Testis (tissue), 3 donors: Measurements from ENCODE around the gene NTM. TPM values are rescaled to one million over a fixed set of nuclear protein-coding genes. Genes with fewer than 3 reads are reported as not detected.

Source experiments
- DNase-seq: peaks from one replicate; pipeline ENCODE4 v3.0.0-alpha.2; 2019
- H3K27ac ChIP-seq, 2 donors: fragments of 200-600 bp; sonication (generic); one replicate each; pipeline ENCODE4 v1.5.1; 2019
- H3K27me3 ChIP-seq: fragments of 200-600 bp; sonication (generic); one replicate; pipeline ENCODE4 v1.5.1; 2019
- H3K36me3 ChIP-seq: fragments of 200-600 bp; sonication (generic); one replicate; pipeline ENCODE4 v1.5.1; 2017; ENCODE audit warnings: low read depth; ENCODE audit errors: missing control alignments
- H3K4me1 ChIP-seq: fragments of 200-600 bp; sonication (generic); one replicate; pipeline ENCODE4 v1.5.1; 2019
- H3K4me3 ChIP-seq, 2 donors: fragments of 200-600 bp; sonication (generic); one replicate each; pipeline ENCODE4 v1.5.1; 2017 to 2019
- H3K9me3 ChIP-seq: fragments of 200-600 bp; sonication (generic); one replicate; pipeline ENCODE4 v1.5.1; 2017
- POLR2A ChIP-seq: fragments of 450-650 bp; IDR thresholded peaks from one replicate; pipeline ENCODE4 v1.6.1; 2017; ENCODE audit warnings: antibody characterized with exemption, mild to moderate bottlenecking, moderate library complexity
- WGBS, 2 donors: methylation state at CpG; one replicate each; pipeline ENCODE4 v1.1.5; 2018; 5-methylcytosine and 5-hydroxymethylcytosine counted together
- intact Hi-C: fragments of 100-400 bp; cut with DNase I; formaldehyde crosslinking; loops from one replicate; pipeline ENCODE4 v1.15.1; 2023; ENCODE audit warnings: low total_unique reads
- polyA plus RNA-seq: library from polyadenylated mRNA; stranded (reverse); fragments of 350-450 nt; fragmentation: Illumina TruSeq; extraction: RNeasy Lipid Tissue Mini Kit (QIAGEN cat#74804); gene quantifications from one replicate; pipeline ENCODE4 v1.2.3, GENCODE V29; 2014; ENCODE audit warnings: low read depth, low replicate concordance; ENCODE audit not compliant: insufficient read depth
- total RNA-seq, 2 donors: library from RNA; depleted of rRNA; stranded (reverse); fragments of >200 nt; gene quantifications; one replicate each; pipeline ENCODE4 v1.2.3, GENCODE V29; 2016
- TF ChIP-seq, protein P1 (sequence below), 3 experiments: fragments of 450-650 bp in 2 of 3; fragments of 200-600 bp in 1 of 3; sonication (generic) in 1 of 3; IDR thresholded peaks; one replicate each; pipeline ENCODE4 v1.5.1; 2016 to 2019; ENCODE audit warnings: antibody characterized with exemption in 3 of 3, mild to moderate bottlenecking in 2 of 3, moderate library complexity in 1 of 3

The NTM gene
- total and polyA plus RNA-seq, 3 donors from 2014 or later: 1.7 to 4.5 (median 1.8) TPM

GRCh38 chr11:131666006-131666405 is 295.6 kb downstream of the NTM start:
- Histone ChIP-seq H3K27me3 (no peaks in the 10 kb centered on the region), H3K4me1 (no peaks in the 10 kb centered on the region), H3K36me3 (no peaks in the 10 kb centered on the region), H3K4me3 (no peak overlapping the region), H3K9me3 (no peaks in the 10 kb centered on the region), H3K27ac (no peak overlapping the region)
- no peak for DNase-seq
- TF ChIP-seq, protein P1, sequence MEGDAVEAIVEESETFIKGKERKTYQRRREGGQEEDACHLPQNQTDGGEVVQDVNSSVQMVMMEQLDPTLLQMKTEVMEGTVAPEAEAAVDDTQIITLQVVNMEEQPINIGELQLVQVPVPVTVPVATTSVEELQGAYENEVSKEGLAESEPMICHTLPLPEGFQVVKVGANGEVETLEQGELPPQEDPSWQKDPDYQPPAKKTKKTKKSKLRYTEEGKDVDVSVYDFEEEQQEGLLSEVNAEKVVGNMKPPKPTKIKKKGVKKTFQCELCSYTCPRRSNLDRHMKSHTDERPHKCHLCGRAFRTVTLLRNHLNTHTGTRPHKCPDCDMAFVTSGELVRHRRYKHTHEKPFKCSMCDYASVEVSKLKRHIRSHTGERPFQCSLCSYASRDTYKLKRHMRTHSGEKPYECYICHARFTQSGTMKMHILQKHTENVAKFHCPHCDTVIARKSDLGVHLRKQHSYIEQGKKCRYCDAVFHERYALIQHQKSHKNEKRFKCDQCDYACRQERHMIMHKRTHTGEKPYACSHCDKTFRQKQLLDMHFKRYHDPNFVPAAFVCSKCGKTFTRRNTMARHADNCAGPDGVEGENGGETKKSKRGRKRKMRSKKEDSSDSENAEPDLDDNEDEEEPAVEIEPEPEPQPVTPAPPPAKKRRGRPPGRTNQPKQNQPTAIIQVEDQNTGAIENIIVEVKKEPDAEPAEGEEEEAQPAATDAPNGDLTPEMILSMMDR (IDR thresholded peaks at IDR 0.05): no peak
- no peak for TF ChIP-seq POLR2A
- intact Hi-C loops: no loop called here
- 91 to 100% methylated on average over 1 of the region's 1 CpG for WGBS, 2 donors

DNA sequence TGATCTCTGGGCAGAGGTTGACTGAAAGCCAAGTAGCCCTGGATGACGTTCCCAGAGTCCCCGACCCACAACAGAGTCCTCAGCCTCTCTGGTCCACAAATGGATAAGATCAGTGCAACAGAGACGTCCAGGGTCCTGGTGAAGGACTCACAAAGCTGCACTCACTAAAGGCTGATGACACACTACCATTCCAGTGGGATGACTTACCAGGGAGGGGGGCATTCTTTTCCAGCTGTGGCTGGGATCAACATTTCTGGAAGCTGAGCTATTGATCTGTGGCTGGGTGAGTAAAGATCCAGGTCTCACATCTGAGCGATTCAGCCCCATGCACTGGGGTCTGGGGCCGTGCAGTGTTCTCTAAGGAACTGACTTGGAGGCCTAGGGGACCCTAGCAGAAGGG is 296.2 kb downstream of the NTM start:
- Histone ChIP-seq H3K4me3 (no peak overlapping the region), H3K4me1 (no peaks in the 10 kb centered on the region), H3K36me3 (no peaks in the 10 kb centered on the region), H3K9me3 (no peaks in the 10 kb centered on the region), H3K27me3 (no peaks in the 10 kb centered on the region), H3K27ac (no peak overlapping the region)
- TF ChIP-seq POLR2A: no peak
- TF ChIP-seq, protein P1 (IDR thresholded peaks at IDR 0.05): no peak
- intact Hi-C loops: no loop called here
- DNase-seq: no peak
- WGBS, 2 donors: 86% methylated on average over 5 of the region's 5 CpGs; no CpG with 5 or more reads in 1 of the 2 donors

GRCh38 chr11:131667566-131667965 is 297.2 kb downstream of the NTM start:
- no peak overlapping the region for H3K27ac ChIP-seq
- no peak overlapping the region for H3K4me3 ChIP-seq
- no peaks in the 10 kb centered on the region for H3K4me1 ChIP-seq
- no peak for TF ChIP-seq POLR2A
- TF ChIP-seq, protein P1 (IDR thresholded peaks at IDR 0.05): no peak
- H3K27me3 ChIP-seq: no peaks in the 10 kb centered on the region
- WGBS, 2 donors: 83 to 92% methylated on average over 2 to 4 of the region's 4 CpGs
- no peak for DNase-seq
- intact Hi-C loops: no loop called here
- no peaks in the 10 kb centered on the region for H3K9me3 ChIP-seq
- no peaks in the 10 kb centered on the region for H3K36me3 ChIP-seq

- peak; percentile 47 for DNase-seq
- intact Hi-C loops: no loop called here
- Histone ChIP-seq H3K9me3 (no peaks in the 10 kb centered on the region), H3K4me3 (no peak overlapping the region), H3K27me3 (no peaks in the 10 kb centered on the region), H3K36me3 (no peaks in the 10 kb centered on the region), H3K27ac (no peak overlapping the region), H3K4me1 (no peaks in the 10 kb centered on the region)
- TF ChIP-seq, protein P1 (IDR thresholded peaks at IDR 0.05): peak in 2 of 3 experiments; percentile 32 to 49
- no peak for TF ChIP-seq POLR2A
- WGBS, 2 donors: 49 to 63% methylated on average over 11 of the region's 11 CpGs
Measured at GRCh38 chr11:131668500-131669400, 298.3 kb downstream of the NTM start.

- TF ChIP-seq, protein P1 (IDR thresholded peaks at IDR 0.05): no peak
- TF ChIP-seq POLR2A: no peak
- Histone ChIP-seq H3K4me1 (no peaks in the 10 kb centered on the region), H3K4me3 (no peak overlapping the region), H3K27ac (no peak overlapping the region), H3K36me3 (no peaks in the 10 kb centered on the region), H3K27me3 (no peaks in the 10 kb centered on the region), H3K9me3 (no peaks in the 10 kb centered on the region)
- WGBS, 2 donors: 80 to 91% methylated on average over 4 of the region's 4 CpGs
- intact Hi-C loops: no loop called here
- no peak for DNase-seq
Measured at GRCh38 chr11:131669401-131669780, 299.0 kb downstream of the NTM start.
